Endodermal cell (in vitro differentiated cells): Measurements from ENCODE around the gene LAYN. TPM values are rescaled to one million over a fixed set of nuclear protein-coding genes. Genes with fewer than 3 reads are reported as not detected.

ENCODE experiments used
- DNase-seq: peaks from one replicate; pipeline ENCODE4 v3.0.0-alpha.2; 2017
- H3K27ac ChIP-seq: 2 replicates; pipeline ENCODE4 v1.5.1; 2013; ENCODE audit warnings: mild to moderate bottlenecking, low read depth, low read length, moderate library complexity
- H3K27me3 ChIP-seq: 2 replicates; pipeline ENCODE4 v1.6.1; 2013; ENCODE audit warnings: mild to moderate bottlenecking, low read length, moderate library complexity; ENCODE audit not compliant: insufficient read depth, control insufficient read depth, poor library complexity, severe bottlenecking
- H3K36me3 ChIP-seq: 2 replicates; pipeline ENCODE4 v1.7.0; 2013; ENCODE audit warnings: mild to moderate bottlenecking, low read length, moderate library complexity; ENCODE audit not compliant: control insufficient read depth, insufficient read depth
- H3K4me1 ChIP-seq: one replicate; pipeline ENCODE4 v1.7.0; 2013; ENCODE audit warnings: low read length; ENCODE audit not compliant: control insufficient read depth, insufficient read depth
- H3K4me3 ChIP-seq: 2 replicates; pipeline ENCODE4 v1.5.1; 2013; ENCODE audit warnings: mild to moderate bottlenecking, low read length, moderate library complexity
- H3K9ac ChIP-seq: 2 replicates; pipeline ENCODE4 v1.6.1; 2013; ENCODE audit warnings: mild to moderate bottlenecking, low read length, moderate library complexity; ENCODE audit not compliant: poor library complexity, severe bottlenecking; ENCODE audit errors: extremely low read depth
- H3K9me3 ChIP-seq: 2 replicates; pipeline ENCODE4 v1.6.1; 2013; ENCODE audit warnings: mild to moderate bottlenecking, low read length, moderate library complexity; ENCODE audit not compliant: control insufficient read depth
- H3K27ac Mint-ChIP-seq: 2 replicates; pipeline ENCODE4 v1.8.0; 2020; ENCODE audit warnings: mixed read lengths
- H3K27me3 Mint-ChIP-seq: 2 replicates; pipeline ENCODE4 v1.8.0; 2021; ENCODE audit warnings: mild to moderate bottlenecking, mixed read lengths; ENCODE audit not compliant: insufficient read depth
- H3K36me3 Mint-ChIP-seq: 2 replicates; pipeline ENCODE4 v1.8.0; 2020; ENCODE audit warnings: low read depth, mixed read lengths
- H3K4me1 Mint-ChIP-seq: 2 replicates; pipeline ENCODE4 v1.8.0; 2020; ENCODE audit warnings: mixed read lengths
- H3K4me3 Mint-ChIP-seq: 2 replicates; pipeline ENCODE4 v1.8.0; 2020; ENCODE audit warnings: mild to moderate bottlenecking, moderate library complexity, mixed read lengths
- H3K9me3 Mint-ChIP-seq: 2 replicates; pipeline ENCODE4 v1.8.0; 2020; ENCODE audit warnings: mild to moderate bottlenecking, mixed read lengths
- WGBS, 2 experiments: methylation state at CpG; one replicate each; pipeline versions ENCODE4 v1.1.5 to v1.1.7; 2013; ENCODE audit warnings: missing lambda C conversion rate in 2 of 2, mixed read lengths in 1 of 2; ENCODE audit not compliant: insufficient coverage in 1 of 2, insufficient read length in 1 of 2; 5-methylcytosine and 5-hydroxymethylcytosine counted together
- total RNA-seq, 2 donors: library from RNA; stranded (reverse); fragmentation: NEBNext Ultra II Directional in 1 of 2; extraction: Animal tissue kit (Norgen Biotek cat#: 25700) in 1 of 2; gene quantifications; 2 replicates in 1 of 2; 3 replicates in 1 of 2; pipeline ENCODE4 v1.2.1, GENCODE V29; 2021
- TF ChIP-seq, protein P1 (sequence below): fragments of 200-600 bp; sonication (generic); conservative IDR thresholded peaks from 2 replicates; pipeline ENCODE4 v1.5.0; 2021; ENCODE audit warnings: antibody characterized with exemption, mild to moderate bottlenecking

LAYN gene
- total RNA-seq, 2 donors from 2014 or later: 1.1 to 1.5 TPM

DNA sequence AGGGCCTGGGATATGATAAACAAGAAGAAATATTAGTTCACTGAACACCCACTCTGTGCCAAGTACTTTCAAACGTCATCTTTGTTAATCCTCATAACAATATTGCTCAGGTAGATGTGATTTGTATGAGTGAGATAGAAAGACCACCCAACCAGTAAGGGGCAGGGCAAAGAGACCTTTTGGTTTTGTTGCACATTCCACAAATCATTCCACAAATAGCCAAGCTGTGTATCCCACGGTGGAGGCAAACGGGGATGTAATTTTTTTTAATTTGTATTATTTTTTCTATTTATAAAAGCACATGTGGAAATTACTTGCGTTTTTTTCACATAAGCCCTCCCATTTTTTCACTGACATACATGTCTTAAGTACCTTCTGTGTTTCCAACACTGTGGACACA is 29.0 kb downstream of the LAYN start:
- no peaks in the 10 kb centered on the region for H3K27me3 ChIP-seq
- no peaks in the 10 kb centered on the region for H3K9me3 ChIP-seq
- no peaks in the 10 kb centered on the region for H3K36me3 ChIP-seq
- TF ChIP-seq, protein P1, sequence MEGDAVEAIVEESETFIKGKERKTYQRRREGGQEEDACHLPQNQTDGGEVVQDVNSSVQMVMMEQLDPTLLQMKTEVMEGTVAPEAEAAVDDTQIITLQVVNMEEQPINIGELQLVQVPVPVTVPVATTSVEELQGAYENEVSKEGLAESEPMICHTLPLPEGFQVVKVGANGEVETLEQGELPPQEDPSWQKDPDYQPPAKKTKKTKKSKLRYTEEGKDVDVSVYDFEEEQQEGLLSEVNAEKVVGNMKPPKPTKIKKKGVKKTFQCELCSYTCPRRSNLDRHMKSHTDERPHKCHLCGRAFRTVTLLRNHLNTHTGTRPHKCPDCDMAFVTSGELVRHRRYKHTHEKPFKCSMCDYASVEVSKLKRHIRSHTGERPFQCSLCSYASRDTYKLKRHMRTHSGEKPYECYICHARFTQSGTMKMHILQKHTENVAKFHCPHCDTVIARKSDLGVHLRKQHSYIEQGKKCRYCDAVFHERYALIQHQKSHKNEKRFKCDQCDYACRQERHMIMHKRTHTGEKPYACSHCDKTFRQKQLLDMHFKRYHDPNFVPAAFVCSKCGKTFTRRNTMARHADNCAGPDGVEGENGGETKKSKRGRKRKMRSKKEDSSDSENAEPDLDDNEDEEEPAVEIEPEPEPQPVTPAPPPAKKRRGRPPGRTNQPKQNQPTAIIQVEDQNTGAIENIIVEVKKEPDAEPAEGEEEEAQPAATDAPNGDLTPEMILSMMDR: no peak
- Mint-ChIP-seq H3K27me3 (no peaks in the 10 kb centered on the region), H3K36me3 (no peaks in the 10 kb centered on the region), H3K9me3 (no peaks in the 10 kb centered on the region), H3K27ac (no peak overlapping the region), H3K4me1 (no peaks in the 10 kb centered on the region), H3K4me3 (no peak overlapping the region)
- no peak for DNase-seq
- H3K9ac ChIP-seq: no peak overlapping the region
- H3K27ac ChIP-seq: no peak overlapping the region
- no peaks in the 10 kb centered on the region for H3K4me1 ChIP-seq
- 83% methylated on average over 1 of the region's 4 CpGs; no CpG with 5 or more reads in 1 of the 2 experiments for WGBS, 2 experiments
- H3K4me3 ChIP-seq: no peak overlapping the region

DNA sequence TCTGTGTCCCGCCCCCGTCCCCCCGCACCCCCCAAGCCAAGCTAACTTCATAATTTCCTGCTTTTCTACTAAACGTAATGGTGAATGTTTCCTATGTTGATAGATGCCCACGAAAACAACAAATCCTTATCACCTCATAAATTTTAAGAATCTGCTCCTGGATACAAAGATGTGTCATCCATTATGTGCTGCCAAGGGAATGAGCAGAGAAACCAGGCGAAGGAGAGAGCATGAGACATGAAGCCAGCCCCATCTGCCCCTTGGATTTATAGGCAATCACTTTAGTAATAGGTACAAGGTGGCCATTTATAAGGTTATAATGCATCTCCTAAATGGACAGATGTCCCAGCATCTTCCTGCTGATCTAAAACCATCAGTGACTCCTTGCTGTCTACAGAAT is 30.3 kb downstream of the LAYN start:
- no peak overlapping the region for H3K27ac Mint-ChIP-seq
- no peaks in the 10 kb centered on the region for H3K9me3 ChIP-seq
- no peaks in the 10 kb centered on the region for H3K9me3 Mint-ChIP-seq
- TF ChIP-seq, protein P1: no peak
- no peaks in the 10 kb centered on the region for H3K36me3 Mint-ChIP-seq
- no peak overlapping the region for H3K4me3 ChIP-seq
- 87 to 100% methylated on average over 2 to 6 of the region's 6 CpGs for WGBS, 2 experiments
- no peaks in the 10 kb centered on the region for H3K4me1 ChIP-seq
- peaks cover 6% of the 10 kb centered on the region for H3K4me1 Mint-ChIP-seq
- no peaks in the 10 kb centered on the region for H3K27me3 ChIP-seq
- H3K36me3 ChIP-seq: no peaks in the 10 kb centered on the region
- no peak for DNase-seq
- no peak overlapping the region for H3K27ac ChIP-seq
- no peak overlapping the region for H3K4me3 Mint-ChIP-seq
- H3K9ac ChIP-seq: no peak overlapping the region
- no peaks in the 10 kb centered on the region for H3K27me3 Mint-ChIP-seq

DNA sequence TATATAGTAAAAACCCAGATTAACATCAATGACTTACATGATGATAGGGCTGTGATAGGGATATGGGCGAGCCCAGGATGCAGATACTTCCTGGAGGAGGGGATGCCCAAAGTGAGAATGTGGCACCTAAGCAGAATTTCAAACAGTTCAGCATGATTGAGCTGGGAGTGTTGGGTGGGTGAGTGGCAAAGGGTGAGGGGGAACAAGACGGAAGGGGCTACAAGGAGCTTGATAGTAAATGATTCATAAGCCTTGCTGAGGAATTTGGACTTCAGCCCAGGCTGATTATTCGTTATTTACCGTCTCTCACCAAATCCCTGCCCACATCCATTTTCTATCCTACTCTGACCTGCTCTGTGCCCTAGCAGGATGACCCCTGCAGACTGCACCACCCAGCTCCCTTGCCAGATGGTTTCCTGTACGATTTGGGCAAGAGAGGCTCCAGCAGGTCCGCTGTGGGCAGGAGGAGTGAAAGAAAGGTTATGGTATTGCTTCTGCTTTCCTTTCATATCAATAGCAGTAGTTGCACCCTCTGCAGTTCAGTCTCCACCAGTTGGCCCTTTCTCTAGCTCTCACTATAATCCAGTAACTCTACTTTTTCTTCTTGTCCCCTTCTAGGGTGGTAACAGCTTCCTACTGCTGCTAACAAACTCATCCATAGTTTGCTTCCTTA is 31.4 kb downstream of the LAYN start:
- Histone ChIP-seq H3K36me3 (no peaks in the 10 kb centered on the region), H3K27ac (no peak overlapping the region), H3K9ac (no peak overlapping the region), H3K4me3 (no peak overlapping the region), H3K27me3 (no peaks in the 10 kb centered on the region), H3K4me1 (no peaks in the 10 kb centered on the region), H3K9me3 (no peaks in the 10 kb centered on the region)
- no peaks in the 10 kb centered on the region for H3K9me3 Mint-ChIP-seq
- no peaks in the 10 kb centered on the region for H3K36me3 Mint-ChIP-seq
- H3K27ac Mint-ChIP-seq: no peak overlapping the region
- no peak overlapping the region for H3K4me3 Mint-ChIP-seq
- no peak for DNase-seq
- WGBS, 2 experiments: 86 to 94% methylated on average over 3 to 6 of the region's 6 CpGs
- peaks cover 6% of the 10 kb centered on the region for H3K4me1 Mint-ChIP-seq
- TF ChIP-seq, protein P1: no peak
- H3K27me3 Mint-ChIP-seq: no peaks in the 10 kb centered on the region
